GM21529 (cell line): ENCODE data around the gene IGSF23.
"Not testable (repeated sequence)": the region's sequence is repeated elsewhere in the genome, so short reads cannot be mapped to it uniquely, and the experiment has no call there.

Experiments used
- ATAC-seq: cut with Tn5 transposase; IDR thresholded peaks from one replicate; pipeline ENCODE4 v1.9.1; 2021; ENCODE audit not compliant: unreplicated experiment

IGSF23 gene

GRCh38 chr19:44611812-44612295 is 1.5 kb upstream of the IGSF23 start:
- no peak for ATAC-seq

- ATAC-seq: no peak
Measured at GRCh38 chr19:44614313-44614712, 950 bp downstream of the IGSF23 start.

GRCh38 chr19:44615863-44616247 is 2.5 kb downstream of the IGSF23 start:
- no peak for ATAC-seq

GRCh38 chr19:44617110-44617880 is 3.9 kb downstream of the IGSF23 start:
- ATAC-seq: no peak

GRCh38 chr19:44618640-44619357 is 5.4 kb downstream of the IGSF23 start:
- no peak for ATAC-seq

GRCh38 chr19:44620667-44621066 is 7.3 kb downstream of the IGSF23 start:
- no peak for ATAC-seq

- ATAC-seq: no peak
Measured at GRCh38 chr19:44621367-44621766, 8.0 kb downstream of the IGSF23 start.

GRCh38 chr19:44623080-44623479 is 9.7 kb downstream of the IGSF23 start:
- ATAC-seq: no peak

GRCh38 chr19:44623626-44624025 is 10.3 kb downstream of the IGSF23 start:
- no peak for ATAC-seq

- no peak for ATAC-seq
Measured at GRCh38 chr19:44624840-44625354, 11.5 kb downstream of the IGSF23 start.

- ATAC-seq: not testable (repeated sequence)
Measured at GRCh38 chr19:44625637-44626036, 12.3 kb downstream of the IGSF23 start.

GRCh38 chr19:44626048-44626624 is 12.8 kb downstream of the IGSF23 start:
- ATAC-seq: no peak

- no peak for ATAC-seq
Measured at GRCh38 chr19:44627631-44628030, 14.3 kb downstream of the IGSF23 start.

- no peak for ATAC-seq
Measured at GRCh38 chr19:44628793-44629192, 15.4 kb downstream of the IGSF23 start.

- ATAC-seq: not testable (repeated sequence)
Measured at GRCh38 chr19:44631611-44632010, 18.2 kb downstream of the IGSF23 start.

GRCh38 chr19:44634058-44634457 is 20.7 kb downstream of the IGSF23 start:
- not testable (repeated sequence) for ATAC-seq

GRCh38 chr19:44634785-44635184 is 21.4 kb downstream of the IGSF23 start:
- no peak for ATAC-seq

- ATAC-seq: no peak
Measured at GRCh38 chr19:44635581-44636438, 22.4 kb downstream of the IGSF23 start.

GRCh38 chr19:44636439-44637389 is 23.4 kb downstream of the IGSF23 start:
- ATAC-seq: no peak

- no peak for ATAC-seq
Measured at GRCh38 chr19:44637390-44637764, 24.0 kb downstream of the IGSF23 start.
